Measurements from ENCODE around the gene PRMT7.

Gene PRMT7

DNA sequence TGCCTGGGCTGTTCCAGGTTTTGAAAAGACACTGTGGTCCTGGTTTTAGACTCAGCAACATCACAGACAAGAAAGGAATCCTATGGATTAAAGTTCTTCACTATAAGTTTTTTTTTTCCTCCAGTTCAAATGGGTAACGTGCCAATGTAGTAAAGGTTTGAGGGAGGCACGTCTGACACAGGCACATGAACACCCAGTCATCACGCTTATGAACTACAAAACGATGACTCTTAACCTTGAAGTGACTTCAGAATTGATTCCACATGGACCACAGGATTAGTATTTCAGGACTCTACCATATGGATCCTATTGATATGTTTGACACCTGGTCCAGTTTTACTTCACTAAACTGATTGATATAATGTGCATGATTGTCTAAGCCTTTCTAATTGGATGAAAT, 2.3 kb downstream of the PRMT7 start:
- DNase-seq = no peak

DNA sequence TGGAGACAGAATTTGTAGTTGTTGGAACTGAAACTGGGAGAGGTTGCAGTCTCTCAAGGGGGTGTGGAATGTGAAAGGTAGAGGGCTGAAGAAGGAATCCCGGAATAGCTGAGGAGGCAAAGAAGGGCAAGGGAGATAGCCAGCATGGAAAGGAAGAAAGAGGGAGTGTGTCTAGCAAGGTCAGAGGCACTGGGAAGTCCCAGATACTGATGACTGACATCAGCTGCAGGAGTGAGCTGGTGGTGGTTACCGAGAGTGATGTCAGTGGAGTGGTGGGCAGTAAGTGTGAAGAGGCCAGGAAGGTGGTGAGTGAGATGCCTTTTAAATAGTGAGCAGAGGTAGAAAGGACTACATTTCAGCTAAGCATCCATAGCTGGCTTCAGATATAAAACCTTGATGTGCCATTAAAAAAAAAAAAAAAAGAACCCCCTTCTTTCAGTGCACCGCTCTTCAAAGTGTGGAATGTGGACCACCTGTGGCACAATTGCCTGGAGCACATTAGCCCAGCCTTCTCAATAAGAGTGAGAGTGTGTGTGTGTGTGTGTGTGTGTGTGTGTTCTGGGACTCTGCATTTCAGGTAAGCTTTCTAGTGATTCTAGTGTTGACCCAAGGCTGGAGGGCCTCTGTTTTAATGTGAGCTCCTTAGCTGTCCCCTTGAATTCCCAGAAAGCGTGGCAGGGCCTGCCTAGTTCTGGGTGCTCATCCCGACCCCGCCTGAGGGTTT, 8.5 kb downstream of the PRMT7 start:
- DNase-seq = no peak

DNA sequence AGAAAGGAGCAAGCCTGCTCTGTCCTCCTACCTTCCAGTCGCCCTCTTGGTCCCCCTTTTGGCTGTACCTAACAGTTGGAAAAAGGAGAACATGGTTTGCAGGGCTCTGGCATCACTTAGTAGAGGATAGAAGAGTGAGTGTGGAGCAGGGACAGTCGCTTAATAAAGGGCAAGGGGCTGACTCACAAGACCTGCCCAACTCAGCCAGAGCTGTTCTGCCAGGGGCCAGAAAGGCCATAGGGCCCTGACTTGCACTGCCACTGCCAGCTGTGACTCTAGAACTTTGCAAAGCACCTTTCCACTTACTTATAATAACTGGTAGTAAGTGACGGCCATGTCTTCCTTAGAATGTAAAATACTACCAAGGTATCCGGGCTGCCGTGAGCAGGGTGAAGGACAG, 13.5 kb downstream of the PRMT7 start:
- DNase-seq = no peak

DNA sequence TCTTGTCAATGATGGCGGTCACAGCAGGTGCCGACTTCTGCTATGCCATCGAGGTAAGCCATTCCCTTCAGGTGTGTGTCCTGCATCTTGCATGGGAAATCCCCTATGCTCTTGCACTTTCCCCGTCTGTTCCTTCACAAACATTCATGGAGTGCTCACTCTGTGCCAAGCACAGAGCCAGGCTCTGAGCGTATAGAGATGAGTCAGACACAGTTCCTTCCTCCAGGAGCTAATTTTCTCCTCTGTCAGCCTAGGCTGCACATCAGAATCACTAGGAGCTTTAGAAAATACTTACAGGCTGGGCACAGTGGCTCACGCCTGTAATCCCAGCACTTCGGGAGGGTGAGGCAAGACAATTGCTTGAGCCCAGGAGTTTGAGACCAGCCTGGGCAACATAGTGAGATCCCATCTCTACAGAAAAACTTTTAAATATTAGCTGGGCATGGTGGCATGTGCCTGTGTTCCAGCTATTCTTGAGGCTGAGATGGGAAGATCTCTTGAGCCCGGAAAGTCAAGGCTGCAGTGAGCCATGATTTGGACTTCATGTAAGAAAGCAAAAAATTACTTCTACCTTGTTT, 14.1 kb downstream of the PRMT7 start:
- DNase-seq = no peak

DNA sequence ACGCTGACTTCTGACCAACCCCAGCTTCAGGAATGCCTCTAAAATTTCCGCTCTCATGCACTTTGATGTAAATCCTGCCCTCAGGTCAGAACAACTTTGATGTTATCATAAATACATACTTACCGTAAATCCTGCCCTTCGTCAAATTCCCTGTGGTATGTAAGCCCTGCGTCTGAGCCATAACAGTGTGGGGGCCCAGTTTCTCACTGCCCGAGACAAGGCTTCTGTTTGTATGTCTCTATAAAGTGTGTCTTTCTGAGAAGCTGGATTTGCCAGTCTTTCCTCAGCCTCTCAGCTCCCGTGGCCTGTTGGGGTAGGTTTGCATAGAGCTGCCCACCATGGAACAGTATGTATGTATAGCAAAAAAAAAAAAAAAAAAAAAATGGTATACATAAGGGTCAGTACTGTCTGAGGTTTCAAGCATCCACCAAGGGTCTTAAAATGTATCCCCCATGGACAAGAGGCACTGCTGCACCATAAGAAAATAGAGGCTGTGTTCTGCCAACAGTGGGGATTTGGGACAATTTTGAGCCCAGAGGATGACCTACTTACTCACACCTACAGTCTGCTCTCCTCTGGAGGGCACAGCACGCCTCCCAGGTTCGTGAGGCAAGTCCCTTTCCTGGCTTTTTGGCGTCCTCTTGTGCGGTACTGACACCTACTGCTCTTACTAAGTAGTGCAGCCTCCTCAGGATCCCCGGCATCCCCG, 17.5 kb downstream of the PRMT7 start:
- DNase-seq = peak; percentile 73

DNA sequence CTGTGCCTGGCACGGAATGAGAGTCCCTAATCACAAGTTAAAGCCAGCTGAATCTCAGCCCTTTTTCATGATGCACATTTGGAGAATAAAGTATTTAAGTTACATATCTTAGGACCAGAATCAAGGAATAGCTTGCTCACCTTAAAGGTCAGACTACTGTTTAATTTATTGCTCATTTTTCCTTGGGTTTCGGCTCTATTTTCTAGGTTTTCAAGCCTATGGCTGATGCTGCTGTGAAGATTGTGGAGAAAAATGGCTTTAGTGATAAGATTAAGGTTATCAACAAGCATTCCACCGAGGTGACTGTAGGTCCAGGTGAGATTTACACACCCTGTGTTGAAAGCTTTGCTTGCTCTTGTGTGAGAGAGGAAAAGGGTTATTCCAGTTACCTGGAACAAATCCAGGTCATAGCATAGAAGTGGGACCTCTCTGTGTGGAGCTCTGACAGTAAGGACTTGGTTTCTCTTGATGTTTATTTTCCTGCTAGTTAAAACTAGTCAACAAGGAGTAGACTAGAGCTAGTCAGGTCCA, 18.1 kb downstream of the PRMT7 start:
- no peak for DNase-seq

DNA sequence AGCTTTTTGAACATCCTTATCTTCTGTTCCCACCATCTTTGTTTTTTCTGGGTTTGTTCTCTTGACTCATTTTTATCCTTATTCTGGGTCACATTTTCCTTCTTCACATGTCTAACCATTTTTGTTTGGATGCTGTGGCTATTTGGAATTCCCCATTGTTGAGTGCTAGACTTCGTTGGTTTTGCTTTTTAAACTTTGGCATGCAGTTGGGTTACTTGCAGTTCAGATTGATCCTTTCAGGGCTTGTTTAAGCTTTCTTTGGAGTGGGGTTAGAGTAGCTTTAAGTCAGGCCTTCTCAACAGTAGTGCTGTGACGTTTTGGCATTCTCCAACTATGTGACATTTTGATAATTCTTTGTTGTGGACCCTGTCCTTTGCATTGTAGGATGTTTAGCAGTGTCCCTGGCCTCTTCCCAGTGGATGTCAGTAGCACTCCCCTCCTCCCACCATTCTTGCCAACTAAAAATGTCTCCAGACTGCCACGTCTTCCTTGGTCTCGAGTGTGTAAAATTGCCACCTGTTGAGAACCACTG, 21.1 kb downstream of the PRMT7 start:
- no peak for DNase-seq

DNA sequence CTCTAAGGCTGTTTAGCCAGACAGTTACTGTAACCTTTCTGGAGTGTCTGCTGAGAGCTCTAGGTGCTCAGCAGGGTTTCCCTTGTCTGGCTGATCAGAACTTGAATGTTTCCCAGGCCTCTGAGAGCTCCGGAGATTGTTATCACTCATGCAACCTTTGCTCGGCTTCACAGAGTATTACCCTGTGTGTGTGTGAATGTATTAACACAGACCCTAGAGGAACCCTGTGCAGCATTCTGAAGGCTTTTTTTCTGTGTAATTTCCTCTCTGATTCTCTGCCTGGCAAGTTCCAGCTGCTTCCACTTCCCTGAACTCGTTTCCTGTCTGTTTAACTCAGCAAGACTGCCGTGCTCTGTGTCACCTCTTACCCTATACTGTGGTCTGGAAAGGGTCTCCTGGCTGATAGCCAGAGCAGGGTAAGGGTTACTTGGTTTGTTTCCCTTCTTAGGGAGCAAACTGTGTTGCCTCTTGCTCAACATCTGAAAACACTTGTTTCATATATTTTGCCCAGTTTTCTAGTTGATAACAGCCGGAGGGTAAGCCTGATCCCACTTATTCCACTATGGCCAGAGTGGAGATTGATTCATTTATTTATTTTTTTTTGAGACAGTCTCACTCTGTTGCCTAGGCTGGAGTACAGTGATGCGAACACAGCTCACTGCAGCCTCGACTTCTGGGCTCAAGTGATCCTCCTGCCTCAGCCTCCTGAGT, 21.7 kb downstream of the PRMT7 start:
- DNase-seq = no peak

DNA sequence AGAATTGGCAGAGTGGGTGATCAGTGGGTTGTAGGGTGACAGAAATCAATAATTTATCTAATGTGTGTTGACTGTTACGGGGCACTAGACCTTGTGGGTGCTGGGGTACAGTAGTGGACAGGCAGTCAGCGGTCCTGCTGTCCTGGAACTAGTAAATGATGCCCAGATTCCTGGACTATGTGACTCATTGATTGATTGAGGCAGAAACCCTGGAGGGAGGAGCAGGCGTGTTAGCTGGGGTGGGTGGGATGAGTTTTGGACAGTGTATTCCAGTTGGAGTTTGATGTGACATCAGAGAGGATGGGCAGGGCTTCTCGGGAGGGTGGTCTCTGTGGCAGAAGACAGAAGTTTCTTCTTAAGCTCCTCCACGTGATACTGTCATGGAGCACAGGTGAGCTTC, 24.4 kb downstream of the PRMT7 start:
- no peak for DNase-seq

DNA sequence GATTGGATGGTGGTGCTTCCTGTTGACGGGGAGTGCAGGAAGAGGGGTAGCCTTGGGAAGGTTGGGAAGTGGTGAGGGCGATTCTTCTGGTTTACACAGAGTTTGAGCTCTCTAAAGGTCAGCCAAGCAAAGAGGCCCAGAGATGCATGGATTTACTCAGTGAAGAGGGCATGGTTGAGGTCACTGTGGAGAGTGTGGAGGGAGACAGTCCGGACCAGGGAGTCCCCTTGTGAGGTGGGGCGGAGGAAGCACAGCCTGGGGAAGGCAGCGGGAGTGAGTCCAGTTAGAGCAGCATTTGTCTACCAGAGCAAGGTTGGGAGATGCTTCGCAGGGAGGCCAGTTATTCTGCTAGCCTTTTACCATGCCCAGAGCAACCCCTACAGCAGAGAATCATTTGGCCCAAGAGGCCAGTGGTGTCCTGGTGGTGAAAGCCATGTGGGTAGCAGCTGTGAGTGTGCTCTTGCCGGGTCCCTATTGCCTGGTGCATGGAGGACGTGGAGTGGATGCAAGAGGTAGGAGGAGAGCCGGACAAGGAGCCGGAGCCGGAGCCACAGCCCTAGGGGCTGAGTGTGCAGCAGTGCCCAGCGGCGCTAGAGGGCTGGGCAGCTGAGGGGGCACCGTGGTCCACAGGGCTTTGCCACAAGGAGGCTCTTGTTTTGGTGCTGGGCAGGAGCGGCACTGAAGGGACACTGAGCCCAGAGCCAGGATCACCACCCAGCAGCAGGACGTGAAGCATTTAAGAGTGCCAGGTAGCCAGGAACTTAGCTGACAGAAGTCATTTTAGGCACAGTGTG, 27.7 kb downstream of the PRMT7 start:
- no peak for DNase-seq

DNA sequence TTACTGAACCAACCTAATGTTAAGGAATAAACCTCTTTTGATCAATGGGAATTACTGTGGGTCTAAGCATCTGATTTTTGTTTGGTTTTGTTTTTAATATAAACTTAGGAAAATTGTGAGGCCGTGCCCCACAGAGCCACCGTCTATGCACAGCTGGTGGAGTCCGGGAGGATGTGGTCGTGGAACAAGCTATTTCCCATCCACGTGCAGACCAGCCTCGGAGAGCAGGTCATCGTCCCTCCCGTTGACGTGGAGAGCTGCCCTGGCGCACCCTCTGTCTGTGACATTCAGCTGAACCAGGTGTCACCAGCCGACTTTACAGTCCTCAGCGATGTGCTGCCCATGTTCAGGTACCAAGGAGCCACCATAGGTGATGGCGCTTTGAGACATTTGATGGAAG, 28.4 kb downstream of the PRMT7 start:
- DNase-seq = no peak

DNA sequence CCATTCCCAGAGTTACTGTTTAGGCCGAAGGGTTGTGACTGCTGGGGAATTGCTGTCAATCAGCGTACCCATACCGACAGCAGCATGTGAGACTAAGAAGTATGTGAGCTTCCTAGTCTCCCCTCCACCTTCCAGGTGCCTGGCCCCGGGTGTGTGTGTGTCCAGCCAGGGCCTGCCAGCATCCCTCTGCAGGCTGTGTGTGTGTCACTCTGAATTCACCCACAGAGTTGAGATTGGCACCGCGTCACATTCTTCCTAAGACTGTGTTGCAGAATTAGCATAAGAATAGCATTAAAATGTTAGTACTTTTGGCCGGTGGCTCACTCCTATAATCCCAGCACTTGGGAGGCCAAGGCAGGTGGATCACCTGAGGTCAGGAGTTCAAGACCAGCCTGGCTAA, 31.8 kb downstream of the PRMT7 start:
- no peak for DNase-seq

DNA sequence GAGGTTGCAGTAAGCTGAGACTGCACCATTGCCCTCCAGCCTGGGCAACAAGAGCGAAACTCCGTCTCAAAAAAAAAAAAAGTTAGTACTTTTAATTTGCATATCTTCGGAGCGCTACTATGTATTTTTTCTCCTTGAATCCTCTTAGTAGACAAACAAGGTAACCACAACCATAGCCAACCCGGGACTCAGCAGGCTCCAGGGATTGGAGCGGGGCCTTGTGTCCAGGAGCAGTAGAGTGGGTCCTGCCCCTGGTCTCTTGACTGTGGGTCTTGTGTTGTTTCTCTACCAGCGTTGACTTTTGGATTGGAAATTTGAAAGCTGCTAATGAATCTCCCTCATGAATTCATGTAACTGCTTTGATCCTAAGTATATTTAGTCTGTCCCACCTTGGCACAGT, 32.3 kb downstream of the PRMT7 start:
- DNase-seq = no peak

DNA sequence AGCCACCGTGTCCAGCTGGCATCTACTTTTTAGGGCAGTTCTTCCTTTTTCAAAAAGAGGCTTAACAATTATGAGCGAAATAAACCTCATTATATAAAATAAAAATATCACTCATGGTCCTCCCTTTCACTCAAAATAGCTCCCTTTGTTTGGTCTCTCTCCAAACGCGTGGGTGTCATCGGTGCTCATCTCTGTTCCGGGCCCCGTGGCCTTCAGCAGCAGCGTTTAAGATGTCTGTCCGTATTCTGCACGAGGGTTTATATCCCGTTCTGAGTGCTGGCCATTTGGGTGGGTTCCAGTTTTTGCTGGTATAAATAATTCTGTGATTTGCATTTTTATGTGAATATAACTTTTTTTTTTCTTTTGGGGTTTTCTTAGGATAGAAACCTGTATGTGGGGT, 33.4 kb downstream of the PRMT7 start:
- no peak for DNase-seq

DNA sequence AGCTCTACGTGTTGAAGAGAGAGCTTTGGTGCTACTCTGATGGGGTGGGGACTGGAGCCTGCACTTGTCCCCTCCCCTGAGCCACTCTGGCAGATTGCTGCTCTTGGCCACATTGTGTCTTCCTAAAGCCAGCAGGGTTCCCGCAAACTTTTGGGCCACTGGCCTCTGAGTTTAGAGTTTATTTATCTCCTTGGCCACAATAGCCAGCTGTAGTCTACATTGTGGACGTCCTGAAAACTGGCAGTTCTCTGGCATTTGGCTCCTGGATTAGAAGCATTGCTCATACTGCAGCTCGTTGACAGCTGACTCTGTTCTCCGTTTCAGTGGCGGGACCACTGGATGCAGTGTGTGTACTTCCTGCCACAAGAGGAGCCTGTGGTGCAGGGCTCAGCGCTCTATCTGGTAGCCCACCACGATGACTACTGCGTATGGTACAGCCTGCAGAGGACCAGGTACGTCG, 34.6 kb downstream of the PRMT7 start:
- DNase-seq = no peak

DNA sequence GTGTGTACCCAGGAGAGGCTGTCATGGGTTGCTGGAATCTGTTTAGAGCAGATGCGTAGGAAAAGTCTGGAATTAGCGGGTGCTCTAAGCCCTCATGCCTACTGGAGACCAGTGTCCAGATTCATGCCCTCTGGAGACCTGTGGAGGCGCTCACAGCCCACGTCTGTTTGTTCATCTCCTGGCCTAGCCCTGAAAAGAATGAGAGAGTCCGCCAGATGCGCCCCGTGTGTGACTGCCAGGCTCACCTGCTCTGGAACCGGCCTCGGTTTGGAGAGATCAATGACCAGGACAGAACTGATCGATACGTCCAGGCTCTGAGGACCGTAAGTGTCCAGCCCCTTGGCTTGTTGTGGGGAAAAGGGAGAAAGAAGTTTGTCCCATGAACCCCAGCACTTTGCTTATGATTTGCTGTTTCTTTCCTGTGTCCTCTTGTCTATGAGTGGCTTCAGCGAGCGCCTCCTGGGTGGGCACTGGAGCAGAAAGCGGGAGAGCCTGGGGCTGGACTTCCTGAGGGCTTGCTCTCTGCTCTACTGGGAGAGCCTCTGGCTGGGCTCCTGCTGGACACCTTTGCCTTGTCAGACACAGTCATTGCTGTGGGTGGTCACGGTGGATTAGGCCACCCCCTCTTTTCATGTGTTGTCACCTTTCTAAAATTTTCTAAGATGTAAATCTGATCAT, 35.3 kb downstream of the PRMT7 start:
- no peak for DNase-seq

DNA sequence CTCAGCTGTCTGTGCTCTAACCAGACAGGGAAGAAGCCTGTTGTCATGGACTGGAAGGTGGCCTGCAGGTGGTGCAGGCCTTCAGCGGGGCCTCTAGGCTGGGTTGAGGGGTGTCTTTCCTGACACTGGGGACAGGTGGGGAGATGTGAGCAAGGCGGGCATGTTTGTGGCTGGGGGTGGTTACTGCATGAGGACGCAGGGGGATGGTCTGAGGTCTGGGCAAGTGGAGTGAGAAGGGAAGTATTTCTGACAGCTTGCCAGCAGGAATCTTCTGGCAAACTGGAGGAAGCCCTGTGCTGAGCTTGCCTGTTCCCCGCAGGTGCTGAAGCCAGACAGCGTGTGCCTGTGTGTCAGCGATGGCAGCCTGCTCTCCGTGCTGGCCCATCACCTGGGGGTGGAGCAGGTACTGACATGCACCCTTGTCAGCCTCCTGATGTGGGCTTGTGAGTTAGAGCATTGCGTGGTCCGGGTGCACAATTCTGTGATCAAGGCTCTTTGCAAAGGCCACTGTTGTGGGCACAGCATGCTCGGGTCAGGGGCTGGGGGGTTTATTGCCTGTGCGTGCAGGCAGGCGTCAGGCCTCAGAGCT, 36.2 kb downstream of the PRMT7 start:
- DNase-seq = no peak

DNA sequence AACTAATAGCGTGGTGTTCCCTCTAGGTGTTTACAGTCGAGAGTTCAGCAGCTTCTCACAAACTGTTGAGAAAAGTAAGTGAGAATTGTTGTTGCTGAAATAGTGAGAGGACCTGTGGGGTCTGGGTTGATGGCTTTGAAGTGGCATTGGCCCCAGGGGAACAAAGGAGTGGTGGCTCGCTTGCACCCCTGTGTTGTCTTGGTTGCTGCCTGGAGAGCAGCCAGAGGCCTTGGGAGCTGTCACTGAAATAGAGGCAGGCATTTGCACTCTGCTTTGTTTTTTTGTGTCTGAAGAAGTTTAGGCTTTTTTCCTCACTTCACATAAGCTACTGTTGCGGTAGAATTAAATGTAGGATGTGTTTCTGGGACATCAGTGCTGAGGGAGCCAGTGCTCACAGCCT, 36.8 kb downstream of the PRMT7 start:
- DNase-seq = no peak

DNA sequence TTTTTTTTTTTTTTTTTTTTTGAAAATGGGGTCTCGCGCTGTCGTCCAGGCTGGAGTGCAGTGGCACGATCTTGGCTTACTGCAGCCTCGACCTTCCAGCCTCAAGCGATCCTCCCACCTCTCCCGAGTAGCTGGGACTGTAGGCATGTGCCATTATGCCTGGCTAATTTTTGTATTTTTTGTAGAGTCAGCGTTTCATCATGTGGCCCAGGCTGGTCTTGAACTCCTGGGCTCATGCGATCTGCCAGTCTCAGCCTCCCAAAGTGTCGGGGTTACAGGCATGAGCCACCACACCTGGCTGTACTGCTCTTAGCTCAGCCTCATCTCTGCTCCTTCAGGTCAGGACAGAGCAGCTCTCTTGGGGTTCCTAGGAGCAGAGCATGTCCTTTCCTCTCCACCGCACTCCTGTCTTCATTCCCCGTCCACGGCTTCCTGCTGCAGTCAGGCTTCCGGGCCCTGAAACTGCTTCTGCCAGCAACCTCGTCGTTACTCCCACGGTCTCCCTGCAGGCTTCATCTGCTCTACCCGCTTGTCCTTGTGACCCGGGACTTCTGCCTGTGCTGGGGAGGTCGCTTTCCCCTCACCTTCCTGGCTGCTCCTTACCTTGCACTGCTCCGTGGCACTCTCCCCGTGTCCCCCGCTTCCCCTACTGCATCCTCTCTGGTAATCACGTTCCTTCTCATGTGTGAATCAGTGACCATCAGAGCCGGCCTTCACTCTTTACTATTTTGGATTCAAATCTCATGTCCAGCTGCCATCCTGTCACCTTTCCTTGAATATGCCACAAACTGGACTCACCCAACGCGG, 38.0 kb downstream of the PRMT7 start:
- DNase-seq = no peak

DNA sequence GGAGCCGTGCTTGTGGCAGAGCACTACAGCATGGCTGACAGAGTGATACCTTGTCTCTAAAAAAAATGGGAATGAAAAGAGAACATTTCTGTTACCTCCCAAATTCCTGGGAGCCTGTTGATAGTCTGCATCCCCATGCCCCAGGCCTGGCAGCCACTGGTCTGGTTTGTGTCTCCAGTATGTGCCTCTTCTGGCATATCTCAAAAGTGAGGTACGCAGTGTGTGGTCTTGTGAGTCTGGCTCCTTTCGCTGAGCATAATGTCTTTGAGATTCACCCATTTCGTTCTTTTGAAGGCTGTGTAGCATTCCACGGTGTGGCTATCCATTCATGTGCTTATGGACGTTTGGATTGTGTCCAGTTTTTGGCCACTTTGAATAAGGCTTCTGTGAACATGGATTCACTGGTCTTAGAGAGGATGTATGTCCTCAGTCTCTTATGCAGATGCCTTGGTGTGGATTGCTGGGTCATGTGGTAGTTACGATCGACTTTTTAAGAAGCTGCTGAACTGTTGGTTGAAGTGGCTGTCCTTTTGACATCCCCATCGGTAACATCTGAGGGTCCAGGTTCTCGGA, 39.1 kb downstream of the PRMT7 start:
- no peak for DNase-seq

All from central memory CD4-positive, alpha-beta T cell (primary cell).